ENCODE measurements around the gene RAET1E.
"Not testable (repeated sequence)": the region's sequence is repeated elsewhere in the genome, so short reads cannot be mapped to it uniquely, and the experiment has no call there.

Gene RAET1E

GRCh38 chr6:149910721-149911151 lies 12.8 kb upstream of the RAET1E start:
- in situ Hi-C loops (cut with MboI; ENCODE audit: low sequenced_read_pairs) = no loop called here

- in situ Hi-C loops (cut with MboI; ENCODE audit: low sequenced_read_pairs) = no loop called here
Observed at GRCh38 chr6:149909701-149910470, 12.0 kb upstream of the RAET1E start.

GRCh38 chr6:149908480-149908879 lies 10.6 kb upstream of the RAET1E start:
- in situ Hi-C loops (cut with MboI; ENCODE audit: low sequenced_read_pairs) = not testable (repeated sequence)

- in situ Hi-C loops (cut with MboI; ENCODE audit: low sequenced_read_pairs) = no loop called here
Observed at GRCh38 chr6:149907317-149907716, 9.4 kb upstream of the RAET1E start.

- in situ Hi-C loops (cut with MboI; ENCODE audit: low sequenced_read_pairs) = no loop called here
Observed at GRCh38 chr6:149906405-149906804, 8.5 kb upstream of the RAET1E start.

- in situ Hi-C loops (cut with MboI; ENCODE audit: low sequenced_read_pairs) = no loop called here
Observed at GRCh38 chr6:149905911-149906371, 8.0 kb upstream of the RAET1E start.

GRCh38 chr6:149905371-149905910 lies 7.5 kb upstream of the RAET1E start:
- in situ Hi-C loops (cut with MboI; ENCODE audit: low sequenced_read_pairs) = no loop called here

GRCh38 chr6:149904661-149905370 lies 6.9 kb upstream of the RAET1E start:
- in situ Hi-C loops (cut with MboI; ENCODE audit: low sequenced_read_pairs) = no loop called here

- in situ Hi-C loops (cut with MboI; ENCODE audit: low sequenced_read_pairs) = no loop called here
Observed at GRCh38 chr6:149903938-149904611, 6.2 kb upstream of the RAET1E start.

- in situ Hi-C loops (cut with MboI; ENCODE audit: low sequenced_read_pairs) = no loop called here
Observed at GRCh38 chr6:149901444-149902140, 3.7 kb upstream of the RAET1E start.

- in situ Hi-C loops (cut with MboI; ENCODE audit: low sequenced_read_pairs) = no loop called here
Observed at GRCh38 chr6:149900620-149901443, 2.9 kb upstream of the RAET1E start.

GRCh38 chr6:149899926-149900619 lies 2.2 kb upstream of the RAET1E start:
- in situ Hi-C loops (cut with MboI; ENCODE audit: low sequenced_read_pairs) = no loop called here

GRCh38 chr6:149899486-149899885 lies 1.6 kb upstream of the RAET1E start:
- in situ Hi-C loops (cut with MboI; ENCODE audit: low sequenced_read_pairs) = no loop called here

- in situ Hi-C loops (cut with MboI; ENCODE audit: low sequenced_read_pairs) = no loop called here
Observed at GRCh38 chr6:149898966-149899365, 1.1 kb upstream of the RAET1E start.

GRCh38 chr6:149897015-149897697 lies 757 bp downstream of the RAET1E start:
- in situ Hi-C loops (cut with MboI; ENCODE audit: low sequenced_read_pairs) = no loop called here

- in situ Hi-C loops (cut with MboI; ENCODE audit: low sequenced_read_pairs) = no loop called here
Observed at GRCh38 chr6:149896491-149896890, 1.4 kb downstream of the RAET1E start.

GRCh38 chr6:149895833-149896271 lies 2.1 kb downstream of the RAET1E start:
- in situ Hi-C loops (cut with MboI; ENCODE audit: low sequenced_read_pairs) = no loop called here

- in situ Hi-C loops (cut with MboI; ENCODE audit: low sequenced_read_pairs) = no loop called here
Observed at GRCh38 chr6:149895048-149895590, 2.8 kb downstream of the RAET1E start.

Measured in hTERT RPE-1 (cell line).